Breast epithelium (tissue), 3 donors: Measurements from ENCODE around the gene DMD.

Experiments
- CTCF ChIP-seq, 3 donors: fragments of 450-650 bp; IDR thresholded peaks; one replicate each; pipeline ENCODE4 v1.5.1; 2016 to 2017; ENCODE audit warnings: antibody characterized with exemption in 3 of 3, mild to moderate bottlenecking in 3 of 3, moderate library complexity in 3 of 3
- POLR2A ChIP-seq: fragments of 450-650 bp; IDR thresholded peaks from one replicate; pipeline ENCODE4 v1.6.1; 2016; ENCODE audit warnings: antibody characterized with exemption, mild to moderate bottlenecking, moderate library complexity
- POLR2AphosphoS5 ChIP-seq, 3 donors: sonication (generic); formaldehyde crosslinking; IDR thresholded peaks; one replicate each; pipeline ENCODE4 v1.6.1; 2017; ENCODE audit warnings: antibody characterized with exemption in 3 of 3

GRCh38 chrX:31570658-31571057 lies 1640.7 kb downstream of the DMD start:
- TF ChIP-seq CTCF (IDR thresholded peaks at IDR 0.05) (no peak), POLR2AphosphoS5 (IDR thresholded peaks at IDR 0.05) (no peak), POLR2A (no peak)
